Skin epidermis (tissue), 12 donors: ENCODE data around the gene KLF9.
A peak's percentile ranks its signal among the peaks of the same experiment; 100 is the strongest.

Source experiments
- H3K27ac ChIP-seq, 21 experiments: fragments of 200-600 bp; sonication (generic) in 11 of 21; one replicate each; pipeline ENCODE4 v1.5.0; 2020; ENCODE audit warnings: mild to moderate bottlenecking in 3 of 21, inconsistent platforms in 2 of 21, moderate library complexity in 2 of 21
- H3K4me3 ChIP-seq, 7 experiments: fragments of 200-600 bp; sonication (generic) in 2 of 7; one replicate each; pipeline ENCODE4 v1.5.0; 2020; ENCODE audit warnings: inconsistent platforms in 2 of 7, mild to moderate bottlenecking in 2 of 7, moderate library complexity in 1 of 7

Gene KLF9

GRCh38 chr9:70413799-70414775, at the start of gene KLF9:
Gene KLF9, minus strand, starts transcription at chr9:70414657. Its CDS starts 1,294 bp downstream, at chr9:70413363.
- H3K27ac ChIP-seq = peak within 1 kb of the TSS; percentile 90 to 100 (median 97)
- H3K4me3 ChIP-seq = peak within 1 kb of the TSS; percentile 65 to 89 (median 77)

GRCh38 chr9:70463877-70464276, 49.4 kb upstream of the KLF9 start:
- no peak overlapping the region for H3K4me3 ChIP-seq
- H3K27ac ChIP-seq = no peak overlapping the region

DNA sequence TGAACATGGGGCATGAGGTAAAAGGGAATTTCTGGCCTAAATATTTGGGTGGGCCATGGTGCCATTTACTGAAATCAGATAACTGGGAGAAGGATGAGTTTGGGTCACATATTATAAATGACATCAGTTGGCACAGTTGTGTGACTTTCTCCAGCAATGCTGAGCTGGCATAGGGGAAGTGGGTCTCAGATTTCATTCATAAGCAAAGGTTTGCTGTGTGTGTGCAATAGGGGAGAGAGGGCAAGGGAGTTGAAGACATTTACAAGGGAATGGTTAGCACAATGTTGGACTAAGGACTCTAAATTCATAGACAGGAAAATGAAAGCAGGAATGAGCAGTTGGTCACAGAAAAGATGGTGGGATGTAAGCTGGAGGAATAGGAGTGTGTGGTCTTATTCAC, 47.8 kb upstream of the KLF9 start:
- Histone ChIP-seq H3K4me3 (no peak overlapping the region), H3K27ac (no peak overlapping the region)

DNA sequence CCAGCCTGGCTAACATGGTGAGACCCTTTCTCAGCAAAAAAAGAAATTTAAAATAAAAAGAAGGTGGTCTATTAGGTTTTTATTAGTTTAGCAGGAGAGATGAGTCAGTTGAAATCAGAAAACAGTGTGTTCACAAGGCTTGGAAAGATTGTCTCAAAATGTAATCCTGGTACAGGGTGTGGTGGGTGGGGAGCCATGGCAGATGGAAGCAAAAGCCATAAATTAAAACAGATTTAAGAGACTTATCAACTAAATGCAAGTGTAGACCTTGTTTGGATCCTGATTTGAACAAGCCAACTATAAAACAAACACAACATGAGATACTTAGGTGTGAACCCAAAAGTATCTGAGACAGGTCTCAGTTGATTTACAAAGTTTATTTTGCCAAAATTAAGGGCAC, 42.8 kb upstream of the KLF9 start:
- Histone ChIP-seq H3K27ac (no peak overlapping the region), H3K4me3 (no peak overlapping the region)

- Histone ChIP-seq H3K27ac (no peak overlapping the region), H3K4me3 (no peak overlapping the region)
These were observed 41.7 kb upstream of the KLF9 start for GRCh38 chr9:70455993-70456704.

- no peak overlapping the region for H3K4me3 ChIP-seq
- H3K27ac ChIP-seq = no peak overlapping the region
These were observed 37.9 kb upstream of the KLF9 start for GRCh38 chr9:70452365-70452764.

- H3K27ac ChIP-seq = no peak overlapping the region
- H3K4me3 ChIP-seq = no peak overlapping the region
These were observed 37.3 kb upstream of the KLF9 start for GRCh38 chr9:70451765-70452164.

DNA sequence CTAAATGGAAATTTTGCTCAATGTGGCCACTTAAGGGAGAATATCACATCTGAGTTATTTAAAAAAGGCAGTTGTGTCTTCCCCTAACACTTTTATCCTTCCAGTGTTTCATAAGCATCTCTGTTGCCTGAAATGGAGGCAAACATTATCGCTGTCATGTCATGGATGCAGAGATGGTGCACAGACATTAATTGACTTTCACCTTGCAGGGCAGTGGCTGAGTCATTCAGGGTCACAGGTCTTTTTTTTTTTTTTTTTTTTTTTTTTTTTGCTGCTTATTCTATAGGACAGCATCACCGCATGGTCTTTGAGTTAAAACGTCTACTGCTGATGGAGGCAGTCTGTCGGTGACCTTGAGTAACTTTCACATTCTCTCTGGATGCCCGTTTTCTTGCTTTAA, 36.3 kb upstream of the KLF9 start:
- no peak overlapping the region for H3K4me3 ChIP-seq
- H3K27ac ChIP-seq = no peak overlapping the region

DNA sequence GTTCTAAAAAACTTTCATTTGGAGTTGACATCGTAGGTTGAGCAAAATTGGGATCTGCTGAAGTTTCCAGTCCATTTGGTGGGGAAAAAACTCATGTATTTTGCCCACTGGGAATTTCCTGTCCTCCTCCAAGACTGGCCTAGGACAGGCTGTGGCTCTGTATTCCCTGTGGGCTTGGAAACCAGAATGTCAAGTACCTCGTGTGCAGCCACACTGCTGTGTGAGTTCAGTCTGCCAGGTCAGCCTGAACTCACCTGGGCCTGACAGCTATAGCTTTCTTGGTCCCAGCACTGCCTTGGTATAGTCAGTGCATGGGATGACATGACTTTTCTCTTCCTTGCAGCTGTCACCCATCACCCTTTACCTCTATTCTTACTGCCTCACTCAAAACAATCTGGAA, 35.0 kb upstream of the KLF9 start:
- Histone ChIP-seq H3K4me3 (no peak overlapping the region), H3K27ac (no peak overlapping the region)

DNA sequence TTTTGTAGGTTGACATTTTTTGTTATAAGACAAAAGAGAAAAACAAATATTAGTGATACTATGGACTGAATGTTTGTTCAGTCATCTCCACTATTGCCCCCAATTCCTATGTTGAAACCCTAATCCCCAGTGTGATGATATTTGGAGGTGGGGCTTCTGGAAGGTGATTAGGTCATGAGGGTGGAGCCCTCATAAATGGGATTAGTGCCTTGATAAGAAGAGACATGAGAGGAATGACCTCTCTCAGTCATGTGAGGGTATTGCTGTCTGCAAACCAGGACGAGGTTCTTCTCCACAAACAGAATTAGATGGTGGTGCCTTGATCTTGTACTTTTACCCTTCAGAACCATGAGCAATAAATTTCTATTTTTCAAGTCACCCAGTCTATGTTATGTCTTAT, 34.5 kb upstream of the KLF9 start:
- Histone ChIP-seq H3K4me3 (no peak overlapping the region), H3K27ac (no peak overlapping the region)

- H3K27ac ChIP-seq = no peak overlapping the region
- no peak overlapping the region for H3K4me3 ChIP-seq
These were observed 30.4 kb upstream of the KLF9 start for GRCh38 chr9:70444904-70445303.

DNA sequence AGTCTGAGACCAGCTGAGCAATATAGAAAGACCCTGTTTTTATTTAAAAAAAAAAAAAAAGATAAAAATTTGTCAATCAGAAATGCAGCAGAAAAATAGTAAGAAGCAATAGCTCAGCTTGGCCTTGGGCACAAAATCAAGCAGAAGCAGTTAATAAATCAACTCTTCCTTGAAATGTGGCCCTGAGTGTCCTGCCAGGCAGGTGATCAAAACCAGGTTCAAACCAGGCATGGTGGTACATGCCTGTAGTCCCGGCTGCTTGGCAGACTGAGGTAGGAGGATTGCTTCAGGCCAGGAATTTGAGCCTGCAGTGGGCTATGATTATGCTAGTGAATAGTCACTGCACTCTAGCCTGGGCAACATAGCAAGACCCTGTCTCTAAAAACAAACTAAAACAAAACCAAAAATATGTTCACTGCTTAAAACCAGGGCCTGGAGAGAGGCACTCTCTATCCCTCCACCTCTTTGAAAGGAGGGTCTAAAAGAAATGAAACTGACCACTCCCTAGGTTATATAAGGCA, 27.9 kb upstream of the KLF9 start:
- H3K4me3 ChIP-seq = no peak overlapping the region
- no peak overlapping the region for H3K27ac ChIP-seq

DNA sequence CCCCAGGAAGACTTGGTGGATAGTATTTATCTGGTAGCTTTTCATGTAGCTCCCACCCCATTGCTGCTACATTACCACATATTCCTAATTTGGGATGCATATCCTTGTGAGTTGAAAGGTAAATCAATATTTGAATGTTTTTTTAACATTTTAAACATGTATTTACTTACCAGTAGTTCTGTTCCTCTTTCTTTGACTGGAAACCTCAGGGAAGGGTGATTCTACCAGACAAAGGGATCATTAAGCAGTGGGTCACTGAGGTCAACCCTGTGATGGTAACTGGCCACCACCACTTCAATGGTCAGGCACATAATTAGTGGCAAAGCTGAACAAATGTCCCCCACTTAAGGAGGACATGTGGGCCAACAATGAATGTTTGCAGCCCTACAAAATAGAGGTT, 27.2 kb upstream of the KLF9 start:
- no peak overlapping the region for H3K4me3 ChIP-seq
- H3K27ac ChIP-seq = no peak overlapping the region

DNA sequence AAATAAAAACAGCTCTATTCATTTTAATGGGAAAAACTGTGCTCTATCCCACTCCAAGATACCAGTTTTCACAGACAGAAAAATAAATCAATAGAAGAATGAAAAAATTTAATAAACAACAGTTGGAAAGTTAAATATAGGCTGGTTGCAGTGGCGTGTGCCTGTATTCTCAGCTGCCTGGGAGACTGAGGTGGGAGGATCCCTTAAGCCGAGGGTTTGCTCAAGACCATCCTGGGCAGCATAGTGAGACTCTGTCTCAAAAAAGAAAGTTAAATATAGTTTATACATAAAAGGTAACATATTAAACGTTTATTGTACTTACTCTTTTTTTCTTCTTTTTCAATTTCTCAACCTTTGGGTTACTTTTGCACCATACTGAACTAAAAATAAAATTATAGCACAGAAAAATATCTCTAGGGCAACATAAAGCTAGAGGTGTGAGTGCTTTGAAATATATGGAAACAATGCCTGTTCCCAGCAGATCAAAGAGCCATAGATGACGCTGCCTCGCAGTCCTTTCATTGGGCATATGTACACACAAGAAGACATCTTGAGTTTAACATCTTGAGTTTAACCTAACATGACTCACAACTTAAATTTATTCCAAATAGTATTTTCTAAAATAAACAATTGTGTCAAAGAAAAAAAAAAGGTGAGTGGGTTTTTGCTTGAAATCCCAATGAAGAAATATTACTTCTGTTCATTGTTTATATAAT, 25.7 kb upstream of the KLF9 start:
- H3K27ac ChIP-seq = peak overlapping the region in 1 of 21 experiments; percentile 71
- H3K4me3 ChIP-seq = no peak overlapping the region

DNA sequence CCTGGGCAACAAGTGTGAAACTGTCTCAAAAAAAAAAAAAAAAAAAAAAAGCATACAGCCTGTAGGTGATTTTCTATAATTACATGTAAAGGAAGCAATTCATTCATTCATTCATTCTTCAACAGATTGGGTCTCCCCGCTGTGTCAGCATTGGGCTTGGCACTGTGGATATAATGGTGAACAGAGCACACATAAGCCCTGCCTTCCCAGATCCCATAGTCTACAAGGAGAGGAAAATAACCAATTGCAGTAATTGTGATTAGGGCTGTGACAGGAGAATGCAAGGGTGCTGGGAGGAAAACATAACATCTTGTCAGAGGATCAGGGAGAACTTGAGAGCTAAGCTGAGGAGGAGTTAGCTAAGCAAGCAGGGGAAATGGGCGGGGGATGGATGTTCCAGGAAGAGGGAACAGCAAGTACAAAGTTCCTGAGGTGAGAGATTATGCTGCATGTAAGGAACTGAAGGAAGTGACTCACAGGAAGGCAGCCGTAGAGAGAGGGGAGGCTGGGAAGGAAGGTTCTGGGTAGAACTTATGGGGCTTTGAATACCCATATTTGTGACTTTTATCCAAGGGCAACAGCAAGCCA, 24.0 kb upstream of the KLF9 start:
- Histone ChIP-seq H3K4me3 (no peak overlapping the region), H3K27ac (peak overlapping the region in 4 of 21 experiments; percentile 20 to 71 (median 64))

DNA sequence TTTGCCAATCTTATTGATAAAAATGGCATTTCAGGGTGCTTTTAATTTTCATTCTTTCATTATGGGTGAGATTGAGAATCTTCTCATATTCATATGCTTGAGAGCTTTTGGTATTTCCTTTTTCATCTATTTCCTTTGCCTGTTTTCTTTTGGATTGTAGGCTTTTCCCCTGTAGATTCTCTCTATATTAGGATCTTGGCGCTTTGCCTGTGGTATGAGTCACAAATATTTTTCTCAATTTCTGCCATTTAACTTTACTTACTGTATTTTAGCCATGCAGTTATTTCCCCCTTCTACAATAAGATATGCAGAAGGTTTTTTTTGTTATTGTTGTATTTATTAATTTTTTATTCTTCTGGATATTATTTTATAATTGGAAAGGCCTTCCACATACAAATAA, 21.5 kb upstream of the KLF9 start:
- Histone ChIP-seq H3K27ac (peak overlapping the region in 4 of 21 experiments; percentile 27 to 80 (median 67)), H3K4me3 (no peak overlapping the region)

- H3K4me3 ChIP-seq = no peak overlapping the region
- H3K27ac ChIP-seq = no peak overlapping the region
These were observed 15.4 kb upstream of the KLF9 start for GRCh38 chr9:70429899-70430298.

DNA sequence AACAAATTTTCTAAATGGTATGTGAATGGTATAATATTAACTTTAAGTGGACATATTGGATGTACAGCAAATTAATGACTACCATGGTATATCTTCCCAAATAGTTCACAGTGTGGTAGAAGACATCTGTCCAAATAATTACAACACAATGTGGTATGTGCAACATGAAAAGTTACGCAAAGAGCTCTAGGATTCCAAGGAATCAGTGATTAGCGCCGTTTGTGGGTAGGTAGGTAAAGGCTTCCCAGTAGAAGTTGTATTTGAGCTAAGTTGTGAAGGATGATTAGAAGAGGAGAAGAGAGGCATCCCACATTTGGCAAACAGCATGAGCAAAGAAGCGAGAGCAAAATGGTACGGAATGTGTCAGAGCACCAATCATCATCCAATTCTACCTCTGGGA, 14.3 kb upstream of the KLF9 start:
- no peak overlapping the region for H3K4me3 ChIP-seq

DNA sequence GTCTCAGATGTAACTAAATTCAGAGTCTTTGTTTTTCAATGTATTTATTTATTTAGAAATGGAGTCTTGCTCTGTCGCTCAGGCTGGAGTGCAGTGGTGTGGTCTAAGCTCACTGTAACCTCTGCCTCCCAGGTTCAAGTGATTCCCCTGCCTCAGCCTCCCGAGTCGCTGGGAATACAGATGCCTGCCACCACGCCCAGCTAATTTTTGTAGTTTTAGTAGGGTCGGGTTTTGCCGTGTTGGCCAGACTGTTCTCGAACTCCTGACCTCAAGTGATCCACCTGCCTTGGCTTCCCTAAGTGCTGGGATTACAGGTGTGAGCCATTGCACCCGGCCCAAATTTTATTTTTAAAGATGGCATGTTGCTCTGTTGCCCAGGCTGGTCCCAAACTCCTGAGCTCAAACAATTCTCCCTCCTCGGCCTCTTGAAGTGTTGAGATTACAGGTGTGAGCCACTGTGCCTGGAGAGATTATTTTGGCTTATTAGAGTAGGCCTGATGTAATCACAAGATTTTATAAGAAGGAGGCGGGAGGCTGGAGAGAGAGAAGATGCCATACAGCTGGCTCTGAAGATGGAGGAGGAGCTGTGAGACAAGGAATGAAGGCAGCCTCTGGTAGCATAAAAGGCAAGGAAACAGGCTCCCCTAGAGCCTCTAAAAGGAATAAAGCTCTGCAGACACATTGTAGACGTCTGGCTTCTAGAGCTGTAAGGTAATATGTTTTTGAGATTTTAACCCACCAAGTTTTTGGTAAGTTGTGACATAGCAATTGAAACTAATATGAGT, 12.9 kb upstream of the KLF9 start:
- H3K27ac ChIP-seq = no peak overlapping the region
- H3K4me3 ChIP-seq = no peak overlapping the region

More for the DNA sequence above, 14.3 kb upstream of the KLF9 start:
- H3K27ac ChIP-seq = no peak overlapping the region
